ENCODE results near the gene CYP3A4. TPM values are rescaled to one million over a fixed set of nuclear protein-coding genes. Genes with fewer than 3 reads are reported as not detected.

The CYP3A4 gene
- total RNA-seq, 1 donor from 2014 or later = not detected

DNA sequence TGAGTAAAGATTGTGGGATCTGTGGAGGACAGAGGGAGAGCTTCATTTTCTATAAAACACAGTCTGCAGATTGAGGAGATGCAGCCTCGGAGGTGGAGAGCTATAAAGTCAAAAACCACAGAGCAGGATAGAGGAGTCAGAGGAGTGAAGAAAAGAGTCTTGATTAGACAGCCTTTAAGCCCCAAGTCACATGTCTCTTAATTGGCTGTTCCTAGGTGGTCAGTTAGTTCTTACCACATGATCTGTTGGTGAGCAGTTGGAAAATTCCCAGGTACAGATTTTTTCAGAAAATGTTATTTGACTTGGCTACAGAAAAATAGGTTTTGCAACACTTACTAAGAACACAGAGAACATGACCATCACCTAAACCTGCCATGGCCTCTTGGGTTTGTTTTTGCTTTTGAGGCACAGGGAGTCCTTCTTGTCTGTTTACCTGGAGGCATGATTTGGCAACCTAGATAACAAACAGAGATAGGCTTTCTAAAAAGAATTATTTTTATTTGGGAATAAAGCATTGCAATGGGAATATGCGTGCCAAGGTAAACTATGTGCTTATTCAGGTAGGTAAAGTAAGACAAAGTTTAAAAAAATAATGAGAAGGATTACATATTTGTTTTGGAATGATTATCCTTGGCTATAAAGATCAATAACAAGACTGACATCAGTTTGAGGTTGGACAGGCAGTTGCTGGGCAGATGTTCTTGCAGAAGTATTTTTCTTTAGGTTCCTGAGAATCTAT is 43.2 kb upstream of the CYP3A4 start:
- TF ChIP-seq, protein P1, sequence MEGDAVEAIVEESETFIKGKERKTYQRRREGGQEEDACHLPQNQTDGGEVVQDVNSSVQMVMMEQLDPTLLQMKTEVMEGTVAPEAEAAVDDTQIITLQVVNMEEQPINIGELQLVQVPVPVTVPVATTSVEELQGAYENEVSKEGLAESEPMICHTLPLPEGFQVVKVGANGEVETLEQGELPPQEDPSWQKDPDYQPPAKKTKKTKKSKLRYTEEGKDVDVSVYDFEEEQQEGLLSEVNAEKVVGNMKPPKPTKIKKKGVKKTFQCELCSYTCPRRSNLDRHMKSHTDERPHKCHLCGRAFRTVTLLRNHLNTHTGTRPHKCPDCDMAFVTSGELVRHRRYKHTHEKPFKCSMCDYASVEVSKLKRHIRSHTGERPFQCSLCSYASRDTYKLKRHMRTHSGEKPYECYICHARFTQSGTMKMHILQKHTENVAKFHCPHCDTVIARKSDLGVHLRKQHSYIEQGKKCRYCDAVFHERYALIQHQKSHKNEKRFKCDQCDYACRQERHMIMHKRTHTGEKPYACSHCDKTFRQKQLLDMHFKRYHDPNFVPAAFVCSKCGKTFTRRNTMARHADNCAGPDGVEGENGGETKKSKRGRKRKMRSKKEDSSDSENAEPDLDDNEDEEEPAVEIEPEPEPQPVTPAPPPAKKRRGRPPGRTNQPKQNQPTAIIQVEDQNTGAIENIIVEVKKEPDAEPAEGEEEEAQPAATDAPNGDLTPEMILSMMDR (IDR thresholded peaks at IDR 0.05; ENCODE audit: partially characterized antibody, unreplicated experiment) = no peak
- Mint-ChIP-seq H3K27ac (ENCODE audit: unreplicated experiment) (no peak overlapping the region), H3K36me3 (ENCODE audit: unreplicated experiment) (no peaks in the 10 kb centered on the region), H3K4me1 (ENCODE audit: low read depth, unreplicated experiment) (no peaks in the 10 kb centered on the region), H3K4me3 (ENCODE audit: unreplicated experiment) (no peak overlapping the region), H3K27me3 (ENCODE audit: unreplicated experiment) (no peaks in the 10 kb centered on the region), H3K9me3 (ENCODE audit: unreplicated experiment) (no peaks in the 10 kb centered on the region)
- DNase-seq = no peak

- H3K4me1 Mint-ChIP-seq (ENCODE audit: low read depth, unreplicated experiment) = no peaks in the 10 kb centered on the region
- H3K9me3 Mint-ChIP-seq (ENCODE audit: unreplicated experiment) = no peaks in the 10 kb centered on the region
- no peaks in the 10 kb centered on the region for H3K27me3 Mint-ChIP-seq (ENCODE audit: unreplicated experiment)
- no peak overlapping the region for H3K4me3 Mint-ChIP-seq (ENCODE audit: unreplicated experiment)
- DNase-seq = no peak
- no peaks in the 10 kb centered on the region for H3K36me3 Mint-ChIP-seq (ENCODE audit: unreplicated experiment)
- TF ChIP-seq, protein P1 (IDR thresholded peaks at IDR 0.05; ENCODE audit: partially characterized antibody, unreplicated experiment) = no peak
- H3K27ac Mint-ChIP-seq (ENCODE audit: unreplicated experiment) = no peak overlapping the region
These were observed 41.9 kb upstream of the CYP3A4 start for GRCh38 chr7:99825873-99826272.

DNA sequence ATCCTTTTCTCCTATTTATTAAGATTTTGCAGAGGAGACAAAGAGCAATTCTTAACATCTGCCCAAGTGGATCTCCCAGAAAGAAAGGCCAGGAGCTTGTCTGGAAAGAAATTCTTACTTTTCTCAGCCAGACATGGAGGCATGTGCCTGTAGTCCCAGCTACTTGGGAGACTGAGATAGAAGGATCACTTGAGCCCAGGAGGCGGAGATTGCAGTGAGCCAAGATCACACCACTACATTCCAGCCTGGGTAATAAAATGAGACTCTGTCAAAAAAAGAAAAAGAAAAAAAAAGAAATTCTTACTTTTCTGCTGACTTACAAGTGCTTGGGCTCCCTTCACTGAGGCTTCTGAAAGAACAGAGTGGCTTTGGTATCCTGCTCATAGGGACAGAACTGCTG is 41.5 kb upstream of the CYP3A4 start:
- DNase-seq = no peak

GRCh38 chr7:99824091-99824490 is 40.1 kb upstream of the CYP3A4 start:
- Mint-ChIP-seq H3K9me3 (ENCODE audit: unreplicated experiment) (no peaks in the 10 kb centered on the region), H3K27me3 (ENCODE audit: unreplicated experiment) (no peaks in the 10 kb centered on the region), H3K36me3 (ENCODE audit: unreplicated experiment) (no peaks in the 10 kb centered on the region), H3K4me1 (ENCODE audit: low read depth, unreplicated experiment) (no peaks in the 10 kb centered on the region), H3K27ac (ENCODE audit: unreplicated experiment) (no peak overlapping the region), H3K4me3 (ENCODE audit: unreplicated experiment) (no peak overlapping the region)
- no peak for DNase-seq
- TF ChIP-seq, protein P1 (IDR thresholded peaks at IDR 0.05; ENCODE audit: partially characterized antibody, unreplicated experiment) = no peak

More for the DNA sequence above, 41.5 kb upstream of the CYP3A4 start:
- Mint-ChIP-seq H3K9me3 (ENCODE audit: unreplicated experiment) (no peaks in the 10 kb centered on the region), H3K4me1 (ENCODE audit: low read depth, unreplicated experiment) (no peaks in the 10 kb centered on the region), H3K27ac (ENCODE audit: unreplicated experiment) (no peak overlapping the region), H3K36me3 (ENCODE audit: unreplicated experiment) (no peaks in the 10 kb centered on the region), H3K4me3 (ENCODE audit: unreplicated experiment) (no peak overlapping the region), H3K27me3 (ENCODE audit: unreplicated experiment) (no peaks in the 10 kb centered on the region)
- TF ChIP-seq, protein P1 (IDR thresholded peaks at IDR 0.05; ENCODE audit: partially characterized antibody, unreplicated experiment) = no peak
